A673 (cell line): ENCODE measurements around the gene GMPR. TPM values are rescaled to one million over a fixed set of nuclear protein-coding genes. Genes with fewer than 3 reads are reported as not detected.

Source experiments
- BruUV-seq: library from RNA; stranded (reverse); fragments of 400-500 nt; replicated peaks from 2 replicates; lab custom pipeline; 2021; lab: Mats Ljungman, UMichigan
- CTCF ChIA-PET: fragments of 300-600 bp; sonication (Branson Sonifier 250); formaldehyde crosslinking; loops from one replicate; lab custom pipeline; 2022; ENCODE audit warnings: antibody characterized with exemption; lab: Charles Lee
- POLR2A ChIA-PET: fragments of 300-600 bp; sonication (Branson Sonifier 250); formaldehyde crosslinking; loops from one replicate; lab custom pipeline; 2022; ENCODE audit warnings: antibody characterized with exemption; ENCODE audit not compliant: low non-redundant PET; lab: Charles Lee
- DNase-seq: peaks from one replicate; pipeline ENCODE4 v3.0.0-alpha.2; 2015; ENCODE audit warnings: low spot score
- H3K27ac ChIP-seq: fragments of 200-600 bp; sonication (generic); 2 replicates; pipeline ENCODE4 v1.5.1; 2016; ENCODE audit warnings: mixed run types, low read depth, mild to moderate bottlenecking, mixed read lengths, antibody characterized with exemption, low read length; ENCODE audit not compliant: poor library complexity, severe bottlenecking
- H3K27me3 ChIP-seq: fragments of 200-600 bp; sonication (generic); replicated peaks from 2 replicates; pipeline ENCODE4 v1.6.1; 2017; ENCODE audit warnings: mixed run types, low read depth, mild to moderate bottlenecking, mixed read lengths, antibody characterized with exemption, low read length; ENCODE audit not compliant: insufficient read depth, poor library complexity
- H3K36me3 ChIP-seq: fragments of 200-600 bp; sonication (generic); 2 replicates; pipeline ENCODE4 v1.6.1; 2016; ENCODE audit warnings: mixed run types, mild to moderate bottlenecking, mixed read lengths, antibody characterized with exemption, low read length; ENCODE audit not compliant: insufficient read depth, poor library complexity, severe bottlenecking
- H3K4me1 ChIP-seq: fragments of 200-600 bp; sonication (generic); 2 replicates; pipeline ENCODE4 v1.6.1; 2017; ENCODE audit warnings: mixed run types, mild to moderate bottlenecking, mixed read lengths, antibody characterized with exemption, low read length; ENCODE audit not compliant: insufficient read depth, poor library complexity, severe bottlenecking
- H3K4me3 ChIP-seq: fragments of 200-600 bp; sonication (generic); 2 replicates; pipeline ENCODE4 v1.5.1; 2016; ENCODE audit warnings: low read depth, mixed run types, mild to moderate bottlenecking, mixed read lengths, low read length; ENCODE audit not compliant: poor library complexity, severe bottlenecking
- H3K9me3 ChIP-seq: fragments of 200-600 bp; sonication (generic); 2 replicates; pipeline ENCODE4 v1.6.1; 2016; ENCODE audit warnings: mixed run types, low read depth, mild to moderate bottlenecking, mixed read lengths, antibody characterized with exemption, low read length; ENCODE audit not compliant: poor library complexity, severe bottlenecking
- EZH2 ChIP-seq: fragments of 200-600 bp; sonication (generic); IDR thresholded peaks from 2 replicates; pipeline ENCODE4 v1.6.1; 2017; ENCODE audit warnings: borderline replicate concordance, low read depth, mild to moderate bottlenecking, mixed read lengths, antibody characterized with exemption, low read length; ENCODE audit not compliant: poor library complexity, severe bottlenecking
- intact Hi-C: fragments of 100-400 bp; cut with micrococcal nuclease; formaldehyde crosslinking; loops from one replicate; pipeline ENCODE4 v1.10.0; 2022; ENCODE audit not compliant: unreplicated experiment
- total RNA-seq: library from RNA; stranded (reverse); gene quantifications from 2 replicates; pipeline ENCODE4 v1.2.3, GENCODE V29; 2021
- TF ChIP-seq, protein P1 (sequence below): fragments of 300-800, 200-600 bp; sonication (generic); conservative IDR thresholded peaks from 2 replicates; pipeline ENCODE4 v1.5.1; 2017; ENCODE audit warnings: low read depth, mild to moderate bottlenecking, antibody characterized with exemption, low read length, moderate library complexity, mixed read lengths

The GMPR gene
- total RNA-seq, 1 experiment from 2014 or later = 0.32 TPM

DNA sequence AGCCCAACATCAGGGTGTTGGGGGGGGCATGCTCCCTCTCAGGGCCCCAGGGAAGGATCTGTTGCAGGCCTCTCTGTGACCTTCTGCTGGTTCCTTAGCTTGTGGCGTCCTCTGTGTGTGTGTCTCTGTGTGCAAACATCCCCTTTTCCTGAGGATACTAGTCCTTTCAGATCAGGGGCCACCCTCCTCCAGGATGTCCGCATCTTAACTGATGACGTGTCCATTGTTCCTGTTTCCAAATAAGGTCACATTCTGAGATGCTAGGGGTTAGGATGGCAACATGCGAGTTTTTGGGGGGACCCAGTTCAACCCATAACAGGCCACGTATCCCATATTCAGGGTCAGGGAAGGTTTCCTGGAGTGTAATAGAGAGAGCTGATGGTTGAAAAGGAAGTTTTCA lies 40.9 kb downstream of the GMPR start:
- intact Hi-C loops = no loop called here
- no peaks in the 10 kb centered on the region for H3K27me3 ChIP-seq
- no peak overlapping the region for H3K4me3 ChIP-seq
- no peaks in the 10 kb centered on the region for H3K9me3 ChIP-seq
- no peak overlapping the region for H3K27ac ChIP-seq
- no peak for DNase-seq
- no TSS peak for BruUV-seq
- POLR2A ChIA-PET = interaction anchor here (0.6 kb wide), 1 partner anchor 1926 kb away, joined by 13 read pairs; no protein-coding TSS in a partner anchor
- H3K4me1 ChIP-seq = peaks cover 8% of the 10 kb centered on the region
- no peaks in the 10 kb centered on the region for H3K36me3 ChIP-seq
- TF ChIP-seq, protein P1, sequence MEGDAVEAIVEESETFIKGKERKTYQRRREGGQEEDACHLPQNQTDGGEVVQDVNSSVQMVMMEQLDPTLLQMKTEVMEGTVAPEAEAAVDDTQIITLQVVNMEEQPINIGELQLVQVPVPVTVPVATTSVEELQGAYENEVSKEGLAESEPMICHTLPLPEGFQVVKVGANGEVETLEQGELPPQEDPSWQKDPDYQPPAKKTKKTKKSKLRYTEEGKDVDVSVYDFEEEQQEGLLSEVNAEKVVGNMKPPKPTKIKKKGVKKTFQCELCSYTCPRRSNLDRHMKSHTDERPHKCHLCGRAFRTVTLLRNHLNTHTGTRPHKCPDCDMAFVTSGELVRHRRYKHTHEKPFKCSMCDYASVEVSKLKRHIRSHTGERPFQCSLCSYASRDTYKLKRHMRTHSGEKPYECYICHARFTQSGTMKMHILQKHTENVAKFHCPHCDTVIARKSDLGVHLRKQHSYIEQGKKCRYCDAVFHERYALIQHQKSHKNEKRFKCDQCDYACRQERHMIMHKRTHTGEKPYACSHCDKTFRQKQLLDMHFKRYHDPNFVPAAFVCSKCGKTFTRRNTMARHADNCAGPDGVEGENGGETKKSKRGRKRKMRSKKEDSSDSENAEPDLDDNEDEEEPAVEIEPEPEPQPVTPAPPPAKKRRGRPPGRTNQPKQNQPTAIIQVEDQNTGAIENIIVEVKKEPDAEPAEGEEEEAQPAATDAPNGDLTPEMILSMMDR = no peak
- TF ChIP-seq EZH2 = no peak
- CTCF ChIA-PET = no interaction called here

DNA sequence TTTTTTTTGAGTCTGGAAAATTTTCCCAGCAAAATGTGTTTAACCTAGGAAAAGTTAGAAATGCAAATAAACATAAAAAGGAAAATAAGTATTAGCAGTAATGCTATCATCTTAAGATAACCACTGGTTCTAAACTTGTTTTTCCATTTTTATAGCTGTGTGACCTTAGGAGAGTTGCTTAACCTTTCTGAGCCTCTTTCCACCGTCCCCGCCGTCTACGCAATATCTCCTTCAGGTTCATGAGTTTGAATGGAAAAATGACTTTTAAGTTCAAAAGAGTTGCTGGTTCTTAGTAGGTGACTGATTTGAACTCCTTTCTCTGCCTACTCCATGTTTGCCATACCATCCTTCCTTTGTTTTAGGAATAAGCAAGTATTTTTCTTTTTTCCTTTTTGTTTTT lies 44.0 kb downstream of the GMPR start:
- no peaks in the 10 kb centered on the region for H3K36me3 ChIP-seq
- no TSS peak for BruUV-seq
- ChIA-PET CTCF (interaction anchor here (0.6 kb wide), 1 partner anchor 42 kb away, joined by 3 read pairs; no protein-coding TSS in a partner anchor), POLR2A (no interaction called here)
- H3K4me1 ChIP-seq = peaks cover 5% of the 10 kb centered on the region
- intact Hi-C loops = no loop called here
- H3K27ac ChIP-seq = no peak overlapping the region
- no peaks in the 10 kb centered on the region for H3K27me3 ChIP-seq
- H3K9me3 ChIP-seq = no peaks in the 10 kb centered on the region
- TF ChIP-seq, protein P1 = no peak
- no peak for TF ChIP-seq EZH2
- no peak for DNase-seq
- H3K4me3 ChIP-seq = no peak overlapping the region

DNA sequence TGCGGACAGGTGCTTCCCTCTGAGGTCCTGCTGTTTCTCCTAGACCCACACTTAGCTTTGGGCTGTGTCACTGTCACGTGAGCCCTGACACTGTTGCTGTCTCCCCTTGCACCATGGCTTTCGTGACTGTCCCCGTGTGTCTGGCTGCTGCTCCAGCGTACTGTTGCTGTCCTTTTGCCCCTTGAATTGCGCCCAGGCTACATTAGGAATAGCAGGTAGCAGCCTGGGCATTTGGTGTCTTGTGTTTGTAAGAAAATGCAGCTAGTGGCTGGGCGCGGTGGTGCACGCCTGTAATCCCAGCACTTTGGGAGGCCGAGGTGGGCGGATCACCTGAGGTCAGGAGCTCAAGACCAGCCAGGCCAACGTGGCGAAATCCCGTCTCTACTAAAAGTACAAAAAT lies 46.1 kb downstream of the GMPR start:
- no TSS peak for BruUV-seq
- CTCF ChIA-PET = no interaction called here
- Histone ChIP-seq H3K27me3 (no peaks in the 10 kb centered on the region), H3K9me3 (no peaks in the 10 kb centered on the region), H3K27ac (no peak overlapping the region), H3K4me1 (no peaks in the 10 kb centered on the region), H3K36me3 (no peaks in the 10 kb centered on the region), H3K4me3 (no peak overlapping the region)
- POLR2A ChIA-PET = interaction anchor here (0.7 kb wide), 1 partner anchor 18 kb away, joined by 3 read pairs; no protein-coding TSS in a partner anchor
- no peak for DNase-seq
- intact Hi-C loops = no loop called here
- TF ChIP-seq, protein P1 = no peak
- TF ChIP-seq EZH2 = no peak
